H9 (cell line): ENCODE data around the gene RASGRF2. TPM values are rescaled to one million over a fixed set of nuclear protein-coding genes. Genes with fewer than 3 reads are reported as not detected.

Experiments
- DNase-seq: peaks from one replicate; pipeline ENCODE4 v3.0.0-alpha.2; 2017
- H2AFZ ChIP-seq: one replicate; pipeline ENCODE4 v1.6.1; 2013; ENCODE audit warnings: mild to moderate bottlenecking, low read length, control low read depth, moderate library complexity
- H2AK5ac ChIP-seq: 2 replicates; pipeline ENCODE4 v1.6.1; 2013; ENCODE audit warnings: low read length, control low read depth, mixed read lengths; ENCODE audit not compliant: insufficient read length
- H2BK120ac ChIP-seq: one replicate; pipeline ENCODE4 v1.6.1; 2013; ENCODE audit warnings: low read depth, mild to moderate bottlenecking, low read length, control low read depth, inconsistent platforms; ENCODE audit not compliant: poor library complexity, severe bottlenecking
- H2BK12ac ChIP-seq: 2 replicates; pipeline ENCODE4 v1.6.1; 2013; ENCODE audit warnings: low read length, control low read depth, mixed read lengths, low read depth; ENCODE audit not compliant: insufficient read length
- H2BK15ac ChIP-seq: 2 replicates; pipeline ENCODE4 v1.6.1; 2013; ENCODE audit warnings: low read depth, low read length, control low read depth
- H2BK20ac ChIP-seq: one replicate; pipeline ENCODE4 v1.6.1; 2013; ENCODE audit warnings: low read depth, mild to moderate bottlenecking, low read length, control low read depth, inconsistent platforms; ENCODE audit not compliant: poor library complexity, severe bottlenecking
- H2BK5ac ChIP-seq: 2 replicates; pipeline ENCODE4 v1.6.1; 2013; ENCODE audit warnings: low read length, control low read depth, mixed read lengths; ENCODE audit not compliant: insufficient read length
- H3K14ac ChIP-seq: 2 replicates; pipeline ENCODE4 v1.6.1; 2013; ENCODE audit warnings: low read length, control low read depth; ENCODE audit not compliant: insufficient read depth
- H3K18ac ChIP-seq: 2 replicates; pipeline ENCODE4 v1.6.1; 2013; ENCODE audit warnings: low read depth, mild to moderate bottlenecking, mixed read lengths, low read length, control low read depth; ENCODE audit not compliant: insufficient read length
- H3K23ac ChIP-seq: 2 replicates; pipeline ENCODE4 v1.6.1; 2013; ENCODE audit warnings: low read length, control low read depth, mixed read lengths, low read depth; ENCODE audit not compliant: insufficient read length
- H3K23me2 ChIP-seq: 2 replicates; pipeline ENCODE4 v1.6.1; 2013; ENCODE audit warnings: low read depth, mild to moderate bottlenecking, mixed read lengths, low read length, control low read depth; ENCODE audit not compliant: insufficient read length, poor library complexity, severe bottlenecking
- H3K27ac ChIP-seq: 2 replicates; pipeline ENCODE4 v1.5.1; 2013; ENCODE audit warnings: low read length, control low read depth, mixed read lengths, low read depth; ENCODE audit not compliant: insufficient read length
- H3K27me3 ChIP-seq: 2 replicates; pipeline ENCODE4 v1.6.1; 2013; ENCODE audit warnings: low read length, control low read depth, inconsistent platforms; ENCODE audit not compliant: insufficient read depth
- H3K4ac ChIP-seq: 2 replicates; pipeline ENCODE4 v1.6.1; 2013; ENCODE audit warnings: low read depth, mild to moderate bottlenecking, control low read depth, inconsistent platforms, low read length, moderate library complexity
- H3K4me1 ChIP-seq: 2 replicates; pipeline ENCODE4 v1.6.1; 2013; ENCODE audit warnings: low read length, control low read depth, inconsistent platforms; ENCODE audit not compliant: insufficient read depth
- H3K4me2 ChIP-seq: 2 replicates; pipeline ENCODE4 v1.6.1; 2013; ENCODE audit warnings: low read length, control low read depth, mixed read lengths; ENCODE audit not compliant: insufficient read length, insufficient read depth
- H3K56ac ChIP-seq: 2 replicates; pipeline ENCODE4 v1.6.1; 2013; ENCODE audit warnings: low read depth, mild to moderate bottlenecking, mixed read lengths, low read length, control low read depth; ENCODE audit not compliant: insufficient read length
- H3K79me1 ChIP-seq: 2 replicates; pipeline ENCODE4 v1.6.1; 2013; ENCODE audit warnings: low read depth, mild to moderate bottlenecking, moderate library complexity, low read length, control low read depth, inconsistent platforms; ENCODE audit not compliant: insufficient read depth, poor library complexity, severe bottlenecking
- H3K79me2 ChIP-seq: 2 replicates; pipeline ENCODE4 v1.6.1; 2013; ENCODE audit warnings: low read length, control low read depth, inconsistent platforms; ENCODE audit not compliant: insufficient read depth
- H3K9ac ChIP-seq: 2 replicates; pipeline ENCODE4 v1.6.1; 2013; ENCODE audit warnings: low read length, control low read depth, mixed read lengths; ENCODE audit not compliant: insufficient read length; ENCODE audit errors: extremely low read depth
- H3K9me3 ChIP-seq: one replicate; pipeline ENCODE4 v1.6.1; 2013; ENCODE audit warnings: low read depth, low read length, inconsistent platforms; ENCODE audit not compliant: control insufficient read depth
- H3T11ph ChIP-seq: one replicate; pipeline ENCODE4 v1.6.1; 2013; ENCODE audit warnings: mild to moderate bottlenecking, low read length, control low read depth, inconsistent platforms
- H4K20me1 ChIP-seq: one replicate; pipeline ENCODE4 v1.6.1; 2013; ENCODE audit not compliant: control insufficient read depth, insufficient read length, insufficient read depth
- H4K5ac ChIP-seq: 2 replicates; pipeline ENCODE4 v1.6.1; 2013; ENCODE audit warnings: low read depth, mild to moderate bottlenecking, mixed read lengths, low read length, control low read depth; ENCODE audit not compliant: insufficient read length
- H4K8ac ChIP-seq: replicated peaks from 2 replicates; pipeline ENCODE4 v1.6.1; 2013; ENCODE audit warnings: low read length, control low read depth, mixed read lengths, low read depth; ENCODE audit not compliant: insufficient read length
- H4K91ac ChIP-seq: 2 replicates; pipeline ENCODE4 v1.6.1; 2013; ENCODE audit warnings: low read depth, mild to moderate bottlenecking, moderate library complexity, mixed read lengths, low read length, control low read depth; ENCODE audit not compliant: insufficient read length
- H3K27ac Mint-ChIP-seq, 3 experiments: 2 replicates in 2 of 3; 3 replicates in 1 of 3; pipeline ENCODE4 v1.8.0; 2020 to 2021; ENCODE audit warnings: mixed read lengths in 3 of 3, mild to moderate bottlenecking in 1 of 3, moderate library complexity in 1 of 3
- H3K27me3 Mint-ChIP-seq: 2 replicates; pipeline ENCODE4 v1.8.0; 2021; ENCODE audit warnings: low read depth, mild to moderate bottlenecking, moderate library complexity, mixed read lengths
- H3K36me3 Mint-ChIP-seq, 3 experiments: 2 replicates in 2 of 3; 3 replicates in 1 of 3; pipeline ENCODE4 v1.8.0; 2020 to 2021; ENCODE audit warnings: low read depth in 3 of 3, mixed read lengths in 3 of 3; ENCODE audit not compliant: insufficient read depth in 1 of 3
- H3K4me1 Mint-ChIP-seq, 2 experiments: 2 replicates each; pipeline ENCODE4 v1.8.0; 2020; ENCODE audit warnings: mixed read lengths in 2 of 2
- H3K4me3 Mint-ChIP-seq, 2 experiments: 2 replicates in 1 of 2; 3 replicates in 1 of 2; pipeline ENCODE4 v1.8.0; 2020 to 2021; ENCODE audit warnings: mild to moderate bottlenecking in 2 of 2, mixed read lengths in 2 of 2, moderate library complexity in 1 of 2
- H3K9me3 Mint-ChIP-seq, 2 experiments: 2 replicates in 1 of 2; 3 replicates in 1 of 2; pipeline ENCODE4 v1.8.0; 2020; ENCODE audit warnings: mild to moderate bottlenecking in 2 of 2, mixed read lengths in 2 of 2, moderate library complexity in 1 of 2
- WGBS: extraction: QIAGEN DNeasy Blood & Tissue Kit; methylation state at CpG from one replicate; pipeline ENCODE4 v1.1.7; 2013; ENCODE audit warnings: missing lambda C conversion rate, low lambda C conversion rate, mixed read lengths; ENCODE audit not compliant: insufficient read length; ENCODE audit errors: extremely low coverage; 5-methylcytosine and 5-hydroxymethylcytosine counted together
- total RNA-seq: library from RNA; stranded (reverse); gene quantifications from 2 replicates; pipeline ENCODE4 v1.2.1, GENCODE V29; 2021
- TF ChIP-seq, protein P1 (sequence below): fragments of 200-600 bp; sonication (generic); conservative IDR thresholded peaks from 3 replicates; pipeline ENCODE4 v1.8.0; 2021; ENCODE audit warnings: antibody characterized with exemption, mild to moderate bottlenecking

RASGRF2 gene
- total RNA-seq, 1 experiment from 2014 or later: 13.5 TPM

DNA sequence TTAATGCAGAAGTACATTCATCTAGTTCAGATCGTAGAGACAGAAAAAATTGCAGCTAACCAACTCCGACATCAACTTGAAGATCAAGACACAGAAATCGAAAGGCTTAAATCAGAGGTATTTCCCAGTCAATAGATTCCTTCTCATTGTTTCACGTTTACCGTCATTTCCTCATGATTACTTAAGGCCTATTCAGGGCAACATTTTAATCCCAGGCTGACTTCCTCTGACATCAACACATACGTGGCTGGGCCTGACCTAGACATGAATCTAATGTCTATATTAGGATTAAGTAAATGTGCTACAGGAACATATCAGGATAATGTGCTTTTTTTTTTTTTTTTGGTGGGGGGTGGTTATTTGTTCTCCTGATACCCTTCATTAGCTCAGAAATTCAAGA, 107.9 kb downstream of the RASGRF2 start:
- Histone ChIP-seq H2BK15ac (no peak overlapping the region), H3K9me3 (no peaks in the 10 kb centered on the region), H3K56ac (no peak overlapping the region), H3K27ac (no peak overlapping the region), H4K20me1 (no peaks in the 10 kb centered on the region), H3K4me2 (no peak overlapping the region), H2AK5ac (no peak overlapping the region), H2BK20ac (no peak overlapping the region), H3K4ac (no peak overlapping the region), H2BK5ac (no peak overlapping the region), H3K27me3 (no peaks in the 10 kb centered on the region), H4K8ac (no peak overlapping the region), H2AFZ (no peak overlapping the region), H3K23ac (no peak overlapping the region), H3K4me1 (no peaks in the 10 kb centered on the region; the same call in 1 of the 2 replicates), H2BK120ac (no peak overlapping the region), H3K23me2 (no peaks in the 10 kb centered on the region), H4K5ac (no peak overlapping the region), H3K79me2 (no peaks in the 10 kb centered on the region), H3K18ac (no peak overlapping the region), H3K14ac (no peak overlapping the region), H3K79me1 (peaks cover 4% of the 10 kb centered on the region), H2BK12ac (no peak overlapping the region), H3T11ph (no peak overlapping the region), H4K91ac (no peak overlapping the region), H3K9ac (no peak overlapping the region)
- peaks cover 16 to 18% of the 10 kb centered on the region in 2 experiments for H3K4me1 Mint-ChIP-seq
- H3K27ac Mint-ChIP-seq: no peak overlapping the region
- TF ChIP-seq, protein P1, sequence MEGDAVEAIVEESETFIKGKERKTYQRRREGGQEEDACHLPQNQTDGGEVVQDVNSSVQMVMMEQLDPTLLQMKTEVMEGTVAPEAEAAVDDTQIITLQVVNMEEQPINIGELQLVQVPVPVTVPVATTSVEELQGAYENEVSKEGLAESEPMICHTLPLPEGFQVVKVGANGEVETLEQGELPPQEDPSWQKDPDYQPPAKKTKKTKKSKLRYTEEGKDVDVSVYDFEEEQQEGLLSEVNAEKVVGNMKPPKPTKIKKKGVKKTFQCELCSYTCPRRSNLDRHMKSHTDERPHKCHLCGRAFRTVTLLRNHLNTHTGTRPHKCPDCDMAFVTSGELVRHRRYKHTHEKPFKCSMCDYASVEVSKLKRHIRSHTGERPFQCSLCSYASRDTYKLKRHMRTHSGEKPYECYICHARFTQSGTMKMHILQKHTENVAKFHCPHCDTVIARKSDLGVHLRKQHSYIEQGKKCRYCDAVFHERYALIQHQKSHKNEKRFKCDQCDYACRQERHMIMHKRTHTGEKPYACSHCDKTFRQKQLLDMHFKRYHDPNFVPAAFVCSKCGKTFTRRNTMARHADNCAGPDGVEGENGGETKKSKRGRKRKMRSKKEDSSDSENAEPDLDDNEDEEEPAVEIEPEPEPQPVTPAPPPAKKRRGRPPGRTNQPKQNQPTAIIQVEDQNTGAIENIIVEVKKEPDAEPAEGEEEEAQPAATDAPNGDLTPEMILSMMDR: no peak
- WGBS: no CpG with 5 or more reads among the region's 6 CpGs
- no peaks in the 10 kb centered on the region for H3K27me3 Mint-ChIP-seq
- DNase-seq: no peak
- H3K9me3 Mint-ChIP-seq: no peaks in the 10 kb centered on the region; a peak in 1 of 5 replicates
- H3K4me3 Mint-ChIP-seq: no peak overlapping the region
- peaks cover 1 to 6% (median 3%) of the 10 kb centered on the region in 3 experiments; a peak in 5 of 7 replicates for H3K36me3 Mint-ChIP-seq
